RWPE2 (cell line): Measurements from ENCODE around the gene YARS1.

ENCODE experiments used
- ATAC-seq: fragments of 200-7000 bp; cut with Tn5 transposase; 3 replicates; pipeline ENCODE4 v1.9.1; 2021; ENCODE audit warnings: low read depth
- DNase-seq: peaks from one replicate; pipeline ENCODE4 v3.0.0-alpha.2; 2020; ENCODE audit warnings: low spot score
- H3K27ac ChIP-seq: fragments of 450-650 bp; 2 replicates; pipeline ENCODE4 v1.5.1; 2017; ENCODE audit warnings: mild to moderate bottlenecking; ENCODE audit not compliant: poor library complexity, severe bottlenecking
- H3K27me3 ChIP-seq: fragments of 250-450 bp; sonication (Bioruptor Pico); 2 replicates; pipeline ENCODE4 v1.5.1; 2021; ENCODE audit warnings: mild to moderate bottlenecking, moderate library complexity; ENCODE audit not compliant: insufficient read depth, poor library complexity, severe bottlenecking
- H3K36me3 ChIP-seq: fragments of 250-450 bp; sonication (Bioruptor Pico); 2 replicates; pipeline ENCODE4 v1.5.1; 2020; ENCODE audit warnings: low read depth, mild to moderate bottlenecking, moderate library complexity
- H3K4me1 ChIP-seq: fragments of 250-450 bp; sonication (Bioruptor Pico); 2 replicates; pipeline ENCODE4 v1.5.1; 2021; ENCODE audit warnings: mild to moderate bottlenecking, moderate library complexity; ENCODE audit not compliant: insufficient read depth, poor library complexity, severe bottlenecking
- H3K4me3 ChIP-seq: fragments of 250-450 bp; sonication (Bioruptor Pico); 2 replicates; pipeline ENCODE4 v1.5.1; 2021; ENCODE audit warnings: mild to moderate bottlenecking, moderate library complexity; ENCODE audit not compliant: severe bottlenecking
- H3K9me3 ChIP-seq: fragments of 250-450 bp; sonication (Bioruptor Pico); 2 replicates; pipeline ENCODE4 v1.5.1; 2021; ENCODE audit warnings: mild to moderate bottlenecking, moderate library complexity; ENCODE audit not compliant: severe bottlenecking
- CTCF ChIP-seq: fragments of 450-650 bp; IDR thresholded peaks from one replicate; pipeline ENCODE4 v1.5.1; 2017; ENCODE audit warnings: mild to moderate bottlenecking, moderate library complexity; ENCODE audit not compliant: poor library complexity, severe bottlenecking

Gene YARS1

GRCh38 chr1:32749332-32749731 is 67.8 kb downstream of the YARS1 start:
- Histone ChIP-seq H3K4me3 (no peak overlapping the region), H3K36me3 (peaks cover 15% of the 10 kb centered on the region), H3K27ac (no peak overlapping the region), H3K27me3 (no peaks in the 10 kb centered on the region), H3K9me3 (no peaks in the 10 kb centered on the region), H3K4me1 (no peaks in the 10 kb centered on the region)
- ATAC-seq (no peak), DNase-seq (no peak)
- TF ChIP-seq CTCF = no peak

- Histone ChIP-seq H3K27ac (no peak overlapping the region), H3K36me3 (peaks cover 19% of the 10 kb centered on the region), H3K27me3 (no peaks in the 10 kb centered on the region), H3K4me3 (no peak overlapping the region), H3K9me3 (no peaks in the 10 kb centered on the region), H3K4me1 (no peaks in the 10 kb centered on the region)
- no peak for DNase-seq
- no peak for ATAC-seq
- TF ChIP-seq CTCF = no peak
Observed at GRCh38 chr1:32748926-32749325, 68.2 kb downstream of the YARS1 start.

GRCh38 chr1:32748348-32748747 is 68.8 kb downstream of the YARS1 start:
- no peak for TF ChIP-seq CTCF
- H3K4me3 ChIP-seq = no peak overlapping the region
- peaks cover 21% of the 10 kb centered on the region for H3K36me3 ChIP-seq
- no peak for ATAC-seq
- no peaks in the 10 kb centered on the region for H3K9me3 ChIP-seq
- H3K27ac ChIP-seq = no peak overlapping the region
- no peaks in the 10 kb centered on the region for H3K27me3 ChIP-seq
- DNase-seq = no peak
- H3K4me1 ChIP-seq = no peaks in the 10 kb centered on the region

GRCh38 chr1:32746130-32746529 is 71.0 kb downstream of the YARS1 start:
- no peak overlapping the region for H3K4me3 ChIP-seq
- no peaks in the 10 kb centered on the region for H3K27me3 ChIP-seq
- H3K27ac ChIP-seq = no peak overlapping the region
- ATAC-seq = no peak
- TF ChIP-seq CTCF = no peak
- H3K9me3 ChIP-seq = no peaks in the 10 kb centered on the region
- no peak for DNase-seq
- peaks cover 21% of the 10 kb centered on the region for H3K36me3 ChIP-seq
- no peaks in the 10 kb centered on the region for H3K4me1 ChIP-seq

- no peak overlapping the region for H3K4me3 ChIP-seq
- ATAC-seq (no peak), DNase-seq (no peak)
- TF ChIP-seq CTCF = no peak
- peaks cover 16% of the 10 kb centered on the region for H3K36me3 ChIP-seq
- no peaks in the 10 kb centered on the region for H3K9me3 ChIP-seq
- peaks cover 6% of the 10 kb centered on the region for H3K4me1 ChIP-seq
- peak overlapping the region; percentile 94 for H3K27ac ChIP-seq
- H3K27me3 ChIP-seq = no peaks in the 10 kb centered on the region
Observed at GRCh38 chr1:32744071-32744425, 73.1 kb downstream of the YARS1 start.
